K562 (cell line): ENCODE results near the gene MDH2. TPM values are rescaled to one million over a fixed set of nuclear protein-coding genes. Genes with fewer than 3 reads are reported as not detected.
A peak's percentile ranks its signal among the peaks of the same experiment; 100 is the strongest.

Experiments used
- CEBPB ChIP-seq: fragments of 450-650 bp; IDR thresholded peaks from 2 replicates; pipeline ENCODE4 v1.6.1; 2016; ENCODE audit warnings: missing genetic modification characterization, missing compliant biosample characterization
- CXXC5 ChIP-seq: fragments of 250-450 bp; sonication (Bioruptor Pico); IDR thresholded peaks from 2 replicates; pipeline ENCODE4 v1.8.0; 2022; ENCODE audit warnings: inconsistent platforms, mild to moderate bottlenecking, moderate library complexity
- ETV6 ChIP-seq, 3 experiments: fragments of 150-350 bp in 1 of 3; sonication (generic) in 1 of 3; formaldehyde crosslinking in 1 of 3; IDR thresholded peaks; 2 replicates each; pipeline versions ENCODE4 v1.6.1 to v1.8.0; 2014 to 2022; ENCODE audit warnings: borderline replicate concordance in 2 of 3, low read depth in 2 of 3, antibody characterized with exemption in 1 of 3, low read length in 1 of 3, mild to moderate bottlenecking in 1 of 3, missing genetic modification reagents in 1 of 3
- MED1 ChIP-seq: sonication (generic); formaldehyde crosslinking; IDR thresholded peaks from 2 replicates; pipeline ENCODE4 v1.8.1; 2023; ENCODE audit warnings: missing genetic modification reagents, borderline replicate concordance
- PHF20 ChIP-seq: fragments of 450-650 bp; IDR thresholded peaks from 2 replicates; pipeline ENCODE4 v1.6.1; 2018; ENCODE audit not compliant: partially characterized antibody
- SMC3 ChIP-seq: conservative IDR thresholded peaks from 2 replicates; pipeline ENCODE4 v1.6.1; 2011; ENCODE audit warnings: low read depth, low read length, improper control_type of control experiment; ENCODE audit not compliant: insufficient read depth
- SNRNP70 ChIP-seq: fragments of 200-400 bp; formaldehyde crosslinking; optimal IDR thresholded peaks from 2 replicates; pipeline ENCODE3; 2017; ENCODE audit warnings: low read depth, low read length
- TAF1 ChIP-seq: IDR thresholded peaks from 2 replicates; pipeline ENCODE4 v1.6.1; 2011; ENCODE audit warnings: mild to moderate bottlenecking, low read length, moderate library complexity; ENCODE audit not compliant: insufficient read depth, control insufficient read depth, severe bottlenecking; ENCODE audit errors: extremely low read depth
- WHSC1 ChIP-seq: IDR thresholded peaks from one replicate; pipeline ENCODE4 v1.6.1; 2012; ENCODE audit warnings: low read length, control low read depth, inconsistent platforms
- ZNF134 ChIP-seq: fragments of 250-450 bp; sonication (Bioruptor Pico); conservative IDR thresholded peaks from 2 replicates; pipeline ENCODE4 v1.4.0; 2020
- ZNF511 ChIP-seq: sonication (generic); formaldehyde crosslinking; IDR thresholded peaks from 2 replicates; pipeline ENCODE4 v1.8.0; 2022; ENCODE audit warnings: mild to moderate bottlenecking, missing genetic modification reagents
- ZNF561 ChIP-seq: fragments of 450-650 bp; formaldehyde crosslinking; conservative IDR thresholded peaks from 2 replicates; pipeline ENCODE4 v1.4.0; 2020; ENCODE audit warnings: mild to moderate bottlenecking, moderate library complexity
- ZNF668 ChIP-seq: fragments of 250-450 bp; sonication (Bioruptor Pico); IDR thresholded peaks from 2 replicates; pipeline ENCODE4 v1.8.0; 2022; ENCODE audit warnings: mild to moderate bottlenecking, inconsistent platforms
- polyA plus RNA-seq, 8 experiments: library from polyadenylated mRNA; depleted of rRNA in 4 of 8; stranded (reverse) in 5 of 8; unstranded in 3 of 8; fragments of >200 nt; fragmentation: Nextera tagmentation in 2 of 8; fragmentation: Illumina TruSeq in 1 of 8; extraction: Ambion mirVana in 2 of 8; extraction: Trizol in 1 of 8; gene quantifications; 2 replicates each; pipeline versions ENCODE4 v1.2.1 to v1.2.3, GENCODE V29; 2011 to 2014; ENCODE audit warnings: inconsistent platforms in 1 of 8, missing spikeins in 1 of 8
- total RNA-seq, 7 experiments: library from RNA; depleted of rRNA in 6 of 7; stranded (reverse); fragments of >200 nt in 6 of 7; fragmentation: Illumina TruSeq in 2 of 7; extraction: Trizol in 2 of 7; gene quantifications; 2 replicates each; pipeline versions ENCODE4 v1.2.1 to v1.2.3, GENCODE V29; 2011 to 2021; ENCODE audit warnings: low replicate concordance in 1 of 7
- TF ChIP-seq, protein P1 (sequence below): fragments of 450-650 bp; IDR thresholded peaks from 2 replicates; pipeline ENCODE4 v1.6.1; 2016; ENCODE audit warnings: low read depth
- TF ChIP-seq, protein P2 (sequence below): fragments of 250-450 bp; sonication (Bioruptor Pico); IDR thresholded peaks from 2 replicates; pipeline ENCODE4 v1.4.0; 2020; ENCODE audit warnings: mild to moderate bottlenecking, moderate library complexity, borderline replicate concordance

The MDH2 gene
- total and polyA plus RNA-seq, 9 of the 15 experiments (the other 6 are each of a cell fraction or from before 2014, with no cell fraction given): 106 to 701 (median 242) TPM

DNA sequence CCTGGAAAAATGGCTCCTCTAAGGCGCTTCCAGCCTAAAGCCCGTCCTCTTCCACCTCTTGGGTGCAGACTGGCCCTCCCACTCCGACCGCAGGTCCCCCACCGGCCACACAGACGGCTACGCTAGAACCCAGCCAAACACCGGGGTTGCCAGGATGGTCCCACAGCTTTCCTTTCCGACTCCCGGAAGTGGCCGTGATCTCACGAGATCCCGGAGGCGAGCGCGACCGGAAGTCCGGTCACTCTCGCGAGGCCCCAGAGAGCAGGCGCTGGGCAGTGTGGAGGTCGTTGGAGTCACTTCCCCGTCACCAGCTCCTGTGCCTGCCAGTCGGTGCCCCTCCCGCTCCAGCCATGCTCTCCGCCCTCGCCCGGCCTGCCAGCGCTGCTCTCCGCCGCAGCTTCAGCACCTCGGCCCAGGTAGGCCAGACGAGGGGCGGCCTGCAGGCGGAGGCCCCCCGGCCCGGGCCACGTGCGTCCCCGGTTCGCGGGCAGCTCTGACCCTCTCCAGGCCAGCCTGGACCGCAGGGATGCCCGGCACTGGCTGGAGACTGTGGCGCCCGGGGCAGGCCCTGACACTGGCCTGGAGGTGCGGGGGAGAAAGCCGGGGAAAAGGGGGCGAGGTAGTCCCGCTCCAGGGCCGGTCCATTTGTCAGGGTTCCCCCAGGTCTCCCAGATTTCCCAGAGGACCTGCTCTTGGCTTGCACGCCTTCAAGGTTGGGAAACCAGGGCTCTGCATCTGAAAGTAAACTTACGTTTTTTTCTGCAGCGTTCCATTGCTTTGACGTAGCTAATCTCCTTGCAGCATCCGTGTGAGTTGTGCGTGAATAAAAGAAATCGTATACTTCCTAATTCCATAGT lies at the start of gene MDH2, which contains the start of gene STYXL1 (continued):
- TF ChIP-seq, protein P1, sequence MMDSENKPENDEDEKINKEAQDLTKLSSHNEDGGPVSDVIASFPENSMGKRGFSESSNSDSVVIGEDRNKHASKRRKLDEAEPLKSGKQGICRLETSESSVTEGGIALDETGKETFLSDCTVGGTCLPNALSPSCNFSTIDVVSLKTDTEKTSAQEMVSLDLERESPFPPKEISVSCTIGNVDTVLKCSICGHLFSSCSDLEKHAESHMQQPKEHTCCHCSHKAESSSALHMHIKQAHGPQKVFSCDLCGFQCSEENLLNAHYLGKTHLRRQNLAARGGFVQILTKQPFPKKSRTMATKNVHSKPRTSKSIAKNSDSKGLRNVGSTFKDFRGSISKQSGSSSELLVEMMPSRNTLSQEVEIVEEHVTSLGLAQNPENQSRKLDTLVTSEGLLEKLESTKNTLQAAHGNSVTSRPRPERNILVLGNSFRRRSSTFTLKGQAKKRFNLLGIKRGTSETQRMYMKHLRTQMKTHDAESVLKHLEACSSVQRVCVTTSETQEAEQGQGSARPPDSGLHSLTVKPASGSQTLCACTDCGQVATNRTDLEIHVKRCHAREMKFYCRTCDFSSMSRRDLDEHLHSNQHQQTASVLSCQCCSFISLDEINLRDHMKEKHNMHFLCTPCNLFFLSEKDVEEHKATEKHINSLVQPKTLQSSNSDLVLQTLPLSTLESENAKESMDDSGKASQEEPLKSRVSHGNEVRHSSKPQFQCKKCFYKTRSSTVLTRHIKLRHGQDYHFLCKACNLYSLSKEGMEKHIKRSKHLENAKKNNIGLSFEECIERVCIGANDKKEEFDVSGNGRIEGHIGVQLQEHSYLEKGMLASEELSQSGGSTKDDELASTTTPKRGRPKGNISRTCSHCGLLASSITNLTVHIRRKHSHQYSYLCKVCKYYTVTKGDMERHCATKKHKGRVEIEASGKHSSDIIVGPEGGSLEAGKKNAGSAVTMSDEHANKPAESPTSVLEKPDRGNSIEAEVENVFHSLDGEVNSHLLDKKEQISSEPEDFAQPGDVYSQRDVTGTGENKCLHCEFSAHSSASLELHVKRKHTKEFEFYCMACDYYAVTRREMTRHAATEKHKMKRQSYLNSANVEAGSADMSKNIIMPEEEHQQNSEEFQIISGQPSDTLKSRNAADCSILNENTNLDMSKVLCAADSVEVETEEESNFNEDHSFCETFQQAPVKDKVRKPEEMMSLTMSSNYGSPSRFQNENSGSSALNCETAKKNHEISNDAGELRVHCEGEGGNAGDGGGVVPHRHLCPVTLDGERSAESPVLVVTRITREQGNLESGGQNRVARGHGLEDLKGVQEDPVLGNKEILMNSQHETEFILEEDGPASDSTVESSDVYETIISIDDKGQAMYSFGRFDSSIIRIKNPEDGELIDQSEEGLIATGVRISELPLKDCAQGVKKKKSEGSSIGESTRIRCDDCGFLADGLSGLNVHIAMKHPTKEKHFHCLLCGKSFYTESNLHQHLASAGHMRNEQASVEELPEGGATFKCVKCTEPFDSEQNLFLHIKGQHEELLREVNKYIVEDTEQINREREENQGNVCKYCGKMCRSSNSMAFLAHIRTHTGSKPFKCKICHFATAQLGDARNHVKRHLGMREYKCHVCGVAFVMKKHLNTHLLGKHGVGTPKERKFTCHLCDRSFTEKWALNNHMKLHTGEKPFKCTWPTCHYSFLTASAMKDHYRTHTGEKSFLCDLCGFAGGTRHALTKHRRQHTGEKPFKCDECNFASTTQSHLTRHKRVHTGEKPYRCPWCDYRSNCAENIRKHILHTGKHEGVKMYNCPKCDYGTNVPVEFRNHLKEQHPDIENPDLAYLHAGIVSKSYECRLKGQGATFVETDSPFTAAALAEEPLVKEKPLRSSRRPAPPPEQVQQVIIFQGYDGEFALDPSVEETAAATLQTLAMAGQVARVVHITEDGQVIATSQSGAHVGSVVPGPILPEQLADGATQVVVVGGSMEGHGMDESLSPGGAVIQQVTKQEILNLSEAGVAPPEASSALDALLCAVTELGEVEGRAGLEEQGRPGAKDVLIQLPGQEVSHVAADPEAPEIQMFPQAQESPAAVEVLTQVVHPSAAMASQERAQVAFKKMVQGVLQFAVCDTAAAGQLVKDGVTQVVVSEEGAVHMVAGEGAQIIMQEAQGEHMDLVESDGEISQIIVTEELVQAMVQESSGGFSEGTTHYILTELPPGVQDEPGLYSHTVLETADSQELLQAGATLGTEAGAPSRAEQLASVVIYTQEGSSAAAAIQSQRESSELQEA: no peak
- TF ChIP-seq ETV6 (IDR thresholded peaks at IDR 0.05; ENCODE audit: borderline replicate concordance in 1 of 2, low read depth in 2 of 2, low read length in 1 of 2) (peak in 1 of 2 experiments; percentile 45; a peak in 1 of 4 replicates), ETV6 (CRISPR knock-in tag; IDR thresholded peaks at IDR 0.05; ENCODE audit: borderline replicate concordance) (0 out of 2 replicates have a peak, but pooled peaks have one; percentile 44), ZNF668 (CRISPR knock-in tag) (no peak), ZNF134 (no peak), SNRNP70 (no peak), SMC3 (no peak), CEBPB (tag) (no peak), ZNF511 (CRISPR knock-in tag) (peak; percentile 91; the same call in 1 of the 2 replicates), TAF1 (peak; percentile 94), CXXC5 (CRISPR knock-in tag) (peak; percentile 78), PHF20 (peak; percentile 92), MED1 (CRISPR knock-in tag) (no peak), WHSC1 (no peak), ZNF561 (no peak)
- TF ChIP-seq, protein P2, sequence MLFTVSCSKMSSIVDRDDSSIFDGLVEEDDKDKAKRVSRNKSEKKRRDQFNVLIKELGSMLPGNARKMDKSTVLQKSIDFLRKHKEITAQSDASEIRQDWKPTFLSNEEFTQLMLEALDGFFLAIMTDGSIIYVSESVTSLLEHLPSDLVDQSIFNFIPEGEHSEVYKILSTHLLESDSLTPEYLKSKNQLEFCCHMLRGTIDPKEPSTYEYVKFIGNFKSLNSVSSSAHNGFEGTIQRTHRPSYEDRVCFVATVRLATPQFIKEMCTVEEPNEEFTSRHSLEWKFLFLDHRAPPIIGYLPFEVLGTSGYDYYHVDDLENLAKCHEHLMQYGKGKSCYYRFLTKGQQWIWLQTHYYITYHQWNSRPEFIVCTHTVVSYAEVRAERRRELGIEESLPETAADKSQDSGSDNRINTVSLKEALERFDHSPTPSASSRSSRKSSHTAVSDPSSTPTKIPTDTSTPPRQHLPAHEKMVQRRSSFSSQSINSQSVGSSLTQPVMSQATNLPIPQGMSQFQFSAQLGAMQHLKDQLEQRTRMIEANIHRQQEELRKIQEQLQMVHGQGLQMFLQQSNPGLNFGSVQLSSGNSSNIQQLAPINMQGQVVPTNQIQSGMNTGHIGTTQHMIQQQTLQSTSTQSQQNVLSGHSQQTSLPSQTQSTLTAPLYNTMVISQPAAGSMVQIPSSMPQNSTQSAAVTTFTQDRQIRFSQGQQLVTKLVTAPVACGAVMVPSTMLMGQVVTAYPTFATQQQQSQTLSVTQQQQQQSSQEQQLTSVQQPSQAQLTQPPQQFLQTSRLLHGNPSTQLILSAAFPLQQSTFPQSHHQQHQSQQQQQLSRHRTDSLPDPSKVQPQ (CRISPR knock-in tag): no peak
